ENCODE measurements around the gene ALOXE3.

The ALOXE3 gene

GRCh38 chr17:8144401-8145231 is 26.3 kb upstream of the ALOXE3 start:
- no peak for DNase-seq (ENCODE audit: low read depth in 2 of 2)

GRCh38 chr17:8143581-8144400 is 25.5 kb upstream of the ALOXE3 start:
- peak in 1 of 2 donors; percentile 22 for DNase-seq (ENCODE audit: low read depth in 2 of 2)
- no peak for TF ChIP-seq CTCF (IDR thresholded peaks at IDR 0.05; ENCODE audit: low read depth, low read length)
- H3K4me3 ChIP-seq (replicated peaks in 1 of 2; ENCODE audit: low read depth in 2 of 2, low read length in 2 of 2) = no peak overlapping the region

More at GRCh38 chr17:8144401-8145231, 26.3 kb upstream of the ALOXE3 start:
- no peak overlapping the region for H3K4me3 ChIP-seq (replicated peaks in 1 of 2; ENCODE audit: low read depth in 2 of 2, low read length in 2 of 2)
- TF ChIP-seq CTCF (IDR thresholded peaks at IDR 0.05; ENCODE audit: low read depth, low read length) = no peak

GRCh38 chr17:8142887-8143580 is 24.7 kb upstream of the ALOXE3 start:
- no peak overlapping the region for H3K4me3 ChIP-seq (replicated peaks in 1 of 2; ENCODE audit: low read depth in 2 of 2, low read length in 2 of 2)
- no peak for DNase-seq (ENCODE audit: low read depth in 2 of 2)
- TF ChIP-seq CTCF (IDR thresholded peaks at IDR 0.05; ENCODE audit: low read depth, low read length) = no peak

- TF ChIP-seq CTCF (IDR thresholded peaks at IDR 0.05; ENCODE audit: low read depth, low read length) = no peak
- DNase-seq (ENCODE audit: low read depth in 2 of 2) = no peak
- no peak overlapping the region for H3K4me3 ChIP-seq (replicated peaks in 1 of 2; ENCODE audit: low read depth in 2 of 2, low read length in 2 of 2)
Measured at GRCh38 chr17:8142158-8142886, 24.0 kb upstream of the ALOXE3 start.

GRCh38 chr17:8141741-8142140 is 23.4 kb upstream of the ALOXE3 start:
- no peak for TF ChIP-seq CTCF (IDR thresholded peaks at IDR 0.05; ENCODE audit: low read depth, low read length)
- no peak for DNase-seq (ENCODE audit: low read depth in 2 of 2)
- H3K4me3 ChIP-seq (replicated peaks in 1 of 2; ENCODE audit: low read depth in 2 of 2, low read length in 2 of 2) = no peak overlapping the region

GRCh38 chr17:8141045-8141444 is 22.7 kb upstream of the ALOXE3 start:
- TF ChIP-seq CTCF (IDR thresholded peaks at IDR 0.05; ENCODE audit: low read depth, low read length) = no peak
- DNase-seq (ENCODE audit: low read depth in 2 of 2) = no peak

More at GRCh38 chr17:8141045-8141444, 22.7 kb upstream of the ALOXE3 start:
- H3K4me3 ChIP-seq (replicated peaks in 1 of 2; ENCODE audit: low read depth in 2 of 2, low read length in 2 of 2) = no peak overlapping the region
